HG03565 (cell line): ENCODE results near the gene B4GALNT1.
"Not testable (repeated sequence)": the region's sequence is repeated elsewhere in the genome, so short reads cannot be mapped to it uniquely, and the experiment has no call there.

ENCODE experiments used
- ATAC-seq: cut with Tn5 transposase; IDR thresholded peaks from one replicate; pipeline ENCODE4 v1.9.1; 2021; ENCODE audit warnings: mild to moderate bottlenecking, moderate library complexity; ENCODE audit not compliant: unreplicated experiment

Gene B4GALNT1

GRCh38 chr12:57588951-57589610, 43.9 kb downstream of the B4GALNT1 start:
- not testable (repeated sequence) for ATAC-seq

GRCh38 chr12:57586832-57587429, 46.1 kb downstream of the B4GALNT1 start:
- ATAC-seq, result no peak

DNA sequence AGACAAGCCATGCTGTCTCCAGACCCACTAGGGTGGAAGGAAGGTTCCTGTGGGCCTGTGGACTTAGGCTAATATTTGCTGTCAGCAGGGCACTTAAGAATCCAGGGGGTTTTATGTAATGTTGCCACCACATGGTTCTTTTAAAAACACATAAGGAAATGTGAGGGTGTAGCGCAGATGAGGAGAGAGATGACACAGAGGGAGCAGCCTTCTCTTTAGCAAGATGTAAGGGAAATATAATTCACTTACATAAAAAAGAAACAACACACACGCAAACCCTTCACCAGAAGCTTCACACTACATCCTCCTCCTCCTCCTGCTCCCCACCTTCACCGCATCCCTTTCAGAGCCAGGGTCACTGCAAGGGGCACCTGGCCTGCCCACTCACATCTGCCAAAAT, 46.9 kb downstream of the B4GALNT1 start:
- ATAC-seq, result no peak

GRCh38 chr12:57585156-57585555, 47.8 kb downstream of the B4GALNT1 start:
- no peak for ATAC-seq

DNA sequence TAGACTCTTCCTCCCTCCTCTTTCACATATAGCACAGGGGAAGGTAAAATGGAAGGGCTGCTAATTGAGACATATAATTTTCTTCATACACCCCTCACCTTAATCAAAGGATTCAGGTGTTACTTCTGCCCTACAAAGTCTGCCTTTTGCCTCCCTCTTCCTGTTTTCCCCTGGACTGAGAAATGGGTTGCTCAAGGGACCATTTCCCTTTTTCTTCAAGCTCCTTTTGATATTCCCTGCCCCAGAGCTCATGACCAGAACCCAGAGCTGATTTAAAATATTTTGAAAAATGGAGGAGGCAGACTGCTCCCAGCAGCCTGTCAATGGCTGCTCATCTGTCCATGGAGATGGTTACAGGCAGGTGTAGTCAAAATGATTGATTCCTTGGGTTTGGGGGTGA, 48.3 kb downstream of the B4GALNT1 start:
- no peak for ATAC-seq

- ATAC-seq, result no peak
Observed at GRCh38 chr12:57584050-57584449, 49.0 kb downstream of the B4GALNT1 start.

DNA sequence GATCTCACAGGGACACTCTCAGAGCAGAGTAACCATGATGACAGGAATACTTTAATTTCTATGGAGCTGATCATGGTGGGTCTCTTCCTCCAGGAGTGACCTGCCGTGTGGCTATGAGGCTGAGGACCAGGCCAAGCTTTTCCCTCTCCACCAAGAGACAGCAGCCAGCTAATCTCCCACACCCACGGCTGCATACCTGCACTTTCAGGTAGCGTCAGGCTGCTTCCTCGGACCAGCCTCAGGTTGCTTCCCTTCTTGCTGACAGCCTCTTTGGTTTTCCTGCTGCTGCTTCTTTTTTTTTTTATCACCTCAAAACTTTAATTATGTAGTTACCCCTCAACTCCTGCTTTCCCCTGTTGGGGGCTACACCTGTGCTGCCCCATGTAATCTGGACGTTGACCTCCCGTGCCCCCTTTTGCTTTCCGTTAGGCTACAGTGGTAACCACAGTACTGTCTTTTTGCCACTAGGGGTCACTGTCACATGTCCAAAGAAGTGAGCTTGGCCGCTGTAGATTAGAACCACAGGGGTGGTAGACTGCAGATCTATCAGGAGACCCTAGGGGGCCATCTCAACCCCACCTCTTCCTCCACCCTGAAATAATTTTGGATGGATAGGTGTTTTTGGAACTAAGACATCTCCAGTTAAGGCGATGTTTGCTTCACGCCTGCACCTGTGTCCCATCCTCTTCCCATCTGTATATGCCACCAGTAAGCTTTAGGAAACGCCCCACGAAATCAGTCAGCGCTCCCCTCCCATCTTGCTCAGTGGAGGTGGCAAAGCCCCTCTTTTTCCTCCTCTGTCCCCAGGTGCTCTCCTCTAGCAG, 49.8 kb downstream of the B4GALNT1 start:
- peak; percentile 93 for ATAC-seq

GRCh38 chr12:57582440-57582839, 50.6 kb downstream of the B4GALNT1 start:
- no peak for ATAC-seq

DNA sequence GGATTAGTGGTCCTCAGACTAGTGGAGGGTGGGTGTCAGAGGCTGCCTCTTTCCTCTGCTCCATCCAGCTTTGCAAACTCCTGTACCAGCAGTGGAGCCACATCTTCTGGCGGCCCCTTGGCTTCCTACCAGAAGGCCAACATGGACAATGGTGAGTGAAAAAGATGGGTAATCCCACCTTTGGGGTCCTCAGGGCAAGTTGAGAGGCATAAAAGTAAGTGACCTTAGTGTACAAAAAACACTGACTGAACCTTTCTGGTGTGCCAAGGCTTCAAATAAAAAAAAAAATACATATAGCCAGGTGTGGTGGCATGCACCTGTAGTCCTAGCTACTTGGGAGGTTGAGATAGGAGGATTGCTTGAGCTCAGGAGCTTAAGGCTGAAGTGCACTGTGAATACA, 51.2 kb downstream of the B4GALNT1 start:
- no peak for ATAC-seq

GRCh38 chr12:57580466-57580795, 52.6 kb downstream of the B4GALNT1 start:
- ATAC-seq, result no peak

- ATAC-seq, result no peak
Observed at GRCh38 chr12:57579677-57580465, 53.1 kb downstream of the B4GALNT1 start.

DNA sequence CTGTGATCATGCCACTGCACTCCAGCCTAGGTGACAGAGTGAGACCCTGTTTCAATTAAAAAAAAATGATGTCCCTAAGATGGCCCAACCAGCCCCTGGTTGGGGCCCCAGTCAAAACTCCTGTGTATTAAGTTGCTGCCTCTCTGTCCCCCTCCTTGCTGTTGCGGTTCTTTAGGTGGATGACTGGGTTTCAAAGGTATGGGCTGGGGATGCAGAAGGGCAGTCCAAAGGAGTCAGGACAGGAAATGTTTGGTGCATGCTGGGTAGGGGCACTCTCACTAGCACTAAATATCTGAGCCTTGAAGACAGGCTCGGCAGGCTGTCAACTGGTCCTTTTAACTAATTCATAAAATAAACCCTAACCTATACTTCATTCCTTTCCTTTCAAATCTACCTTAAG, 54.0 kb downstream of the B4GALNT1 start:
- no peak for ATAC-seq

GRCh38 chr12:57577981-57578758, 54.8 kb downstream of the B4GALNT1 start:
- ATAC-seq, result no peak

- no peak for ATAC-seq
Observed at GRCh38 chr12:57576613-57577160, 56.3 kb downstream of the B4GALNT1 start.
